Stimulated activated CD4-positive, alpha-beta T cell treated with anti-CD3 and anti-CD28 coated beads, Interleukin-1b, Interleukin-23, amount 100 ng/mL, for 4 hours (primary cell): ENCODE results near the gene TTLL11.

Experiments used
- DNase-seq, 2 donors: peaks; one replicate each; pipeline ENCODE4 v3.0.0-alpha.2; 2020; ENCODE audit warnings: low read depth in 2 of 2

TTLL11 gene

GRCh38 chr9:121939643-121940042, 153.5 kb downstream of the TTLL11 start:
- DNase-seq, result no peak

DNA sequence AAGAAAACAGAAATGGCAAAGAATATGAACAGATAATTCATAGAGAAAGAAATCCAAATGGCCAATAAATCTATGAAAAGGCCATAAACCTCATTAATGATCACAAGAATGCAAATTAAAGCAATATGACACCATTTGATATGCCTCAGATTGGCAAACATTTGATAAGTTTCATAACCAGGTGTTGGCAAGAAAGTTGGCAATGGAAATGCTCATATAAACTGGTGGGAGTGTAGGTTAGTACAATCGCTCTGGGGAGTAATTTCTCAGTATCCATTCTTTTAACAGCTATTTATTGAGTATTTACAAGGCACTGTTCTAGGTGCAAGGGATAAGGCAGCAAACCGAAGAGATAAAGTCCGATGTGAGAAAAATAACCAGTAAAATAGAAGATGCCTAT, 154.5 kb downstream of the TTLL11 start:
- no peak for DNase-seq

DNA sequence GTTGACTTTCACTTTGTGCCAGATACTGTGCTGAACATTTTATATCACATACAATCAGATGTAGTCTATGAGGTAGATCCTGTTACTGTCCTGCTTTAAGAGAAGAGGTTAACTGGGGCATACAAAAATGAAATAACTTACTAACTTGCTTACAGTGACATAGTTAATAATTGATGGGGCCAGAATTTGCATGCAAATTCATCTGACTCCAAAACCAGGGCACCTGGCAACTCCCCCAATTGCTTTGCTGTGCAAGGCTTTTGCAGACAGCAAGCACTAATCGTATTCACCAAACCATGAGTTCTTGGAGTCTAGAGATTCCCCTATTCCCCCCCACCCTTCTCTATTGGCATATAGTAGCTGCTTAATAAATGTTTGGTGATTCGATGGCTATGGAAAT, 155.9 kb downstream of the TTLL11 start:
- no peak for DNase-seq

DNA sequence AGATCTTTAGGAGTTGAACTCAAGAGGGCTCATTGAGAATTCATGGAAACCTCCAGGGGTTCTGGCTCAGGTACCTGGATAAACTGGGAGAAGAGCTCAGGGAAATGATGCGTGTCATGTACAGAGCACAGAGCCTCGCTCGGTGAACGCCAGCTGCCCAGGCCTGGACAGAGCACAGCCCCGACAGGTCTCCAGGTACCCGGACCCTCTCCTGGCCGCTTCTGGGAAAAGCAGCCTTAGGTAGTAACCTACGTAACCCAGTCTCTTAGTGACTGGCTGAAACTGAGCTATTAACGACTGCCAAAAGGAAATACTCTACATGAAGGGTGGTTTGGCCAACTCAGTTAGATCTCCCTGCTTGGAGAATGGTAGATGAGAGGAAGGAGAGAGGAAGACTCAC, 157.4 kb downstream of the TTLL11 start:
- DNase-seq, result no peak

DNA sequence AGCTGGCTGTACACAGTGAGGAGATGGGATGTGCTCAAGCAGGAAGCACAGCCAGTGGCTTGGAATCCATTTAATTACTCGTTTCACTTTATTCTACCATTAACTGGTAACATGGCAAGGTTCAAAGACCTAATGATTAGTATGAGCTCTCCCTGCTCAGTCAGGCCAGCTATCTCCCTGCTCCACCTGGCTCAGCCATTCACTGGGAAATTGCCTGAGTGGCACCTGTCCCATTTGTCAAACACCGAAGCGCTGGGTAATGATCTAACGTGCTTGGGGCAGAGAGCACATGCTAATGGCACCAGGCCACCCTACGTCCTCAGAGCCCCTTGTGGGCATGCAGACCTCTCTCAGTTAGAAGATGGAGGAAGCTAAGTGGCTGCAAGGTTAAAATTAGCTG, 162.2 kb downstream of the TTLL11 start:
- DNase-seq, result no peak

GRCh38 chr9:121929893-121930875, 162.9 kb downstream of the TTLL11 start:
- DNase-seq, result no peak

GRCh38 chr9:121927636-121928035, 165.5 kb downstream of the TTLL11 start:
- no peak for DNase-seq

DNA sequence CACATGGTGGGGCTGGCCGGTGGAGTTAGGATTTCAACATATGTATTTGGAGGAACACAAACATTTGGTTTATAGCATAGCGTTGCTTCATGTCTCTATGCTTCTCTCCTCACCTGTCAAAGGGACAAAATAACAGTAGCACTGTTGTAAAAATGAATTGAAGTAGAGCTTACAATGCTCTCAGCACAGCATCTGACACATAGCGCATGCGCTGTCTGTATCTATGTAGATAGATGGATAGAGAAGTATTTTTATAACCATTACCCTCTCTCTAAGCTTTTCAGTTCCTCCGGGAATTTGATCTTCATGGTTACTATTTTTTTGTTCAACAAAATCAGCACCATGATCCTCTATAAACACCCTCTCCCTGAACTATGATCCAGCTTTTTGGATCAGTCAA, 166.0 kb downstream of the TTLL11 start:
- DNase-seq, result no peak

DNA sequence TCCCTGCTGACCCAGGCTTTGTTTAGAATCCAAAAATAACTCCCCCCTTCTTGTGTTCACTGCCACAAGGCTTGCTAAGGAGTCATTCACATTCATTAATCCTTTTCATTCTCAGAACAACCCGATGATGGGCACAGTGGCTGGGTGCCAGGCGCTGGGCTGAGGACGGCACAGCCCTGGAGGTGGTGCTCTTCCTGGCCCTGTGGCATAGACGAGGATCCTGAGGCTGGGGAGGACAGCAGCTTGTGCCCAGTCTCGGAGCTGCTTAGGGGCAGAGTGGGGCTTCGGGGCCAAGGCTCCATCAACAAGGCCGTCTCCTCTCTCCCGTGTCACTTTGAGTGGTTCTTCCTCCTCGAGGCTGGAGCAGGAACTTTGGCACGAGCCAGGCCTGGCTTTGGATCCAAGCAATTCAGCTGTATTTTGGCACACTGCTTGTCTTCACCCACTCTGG, 166.7 kb downstream of the TTLL11 start:
- no peak for DNase-seq

GRCh38 chr9:121925935-121926334, 167.2 kb downstream of the TTLL11 start:
- no peak for DNase-seq

- no peak for DNase-seq
Measured at GRCh38 chr9:121924700-121925099, 168.4 kb downstream of the TTLL11 start.

- DNase-seq, result no peak
Measured at GRCh38 chr9:121921444-121921843, 171.7 kb downstream of the TTLL11 start.

GRCh38 chr9:121917375-121918335, 175.5 kb downstream of the TTLL11 start:
- no peak for DNase-seq

DNA sequence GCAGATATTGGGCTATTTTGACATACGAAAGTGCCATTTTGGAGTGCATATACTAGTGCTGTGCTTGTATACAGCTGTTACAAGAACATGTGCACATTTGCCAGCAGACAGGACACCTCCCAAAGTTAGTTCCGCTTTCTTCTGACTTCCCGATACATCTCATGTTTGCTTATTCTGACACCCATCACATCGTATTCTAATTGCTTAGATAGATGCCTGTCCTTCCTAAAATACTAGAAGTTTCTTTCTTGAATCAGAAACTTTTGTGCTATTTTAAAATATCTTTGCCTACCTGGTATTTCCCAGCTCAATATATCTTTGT, 177.8 kb downstream of the TTLL11 start:
- no peak for DNase-seq

DNA sequence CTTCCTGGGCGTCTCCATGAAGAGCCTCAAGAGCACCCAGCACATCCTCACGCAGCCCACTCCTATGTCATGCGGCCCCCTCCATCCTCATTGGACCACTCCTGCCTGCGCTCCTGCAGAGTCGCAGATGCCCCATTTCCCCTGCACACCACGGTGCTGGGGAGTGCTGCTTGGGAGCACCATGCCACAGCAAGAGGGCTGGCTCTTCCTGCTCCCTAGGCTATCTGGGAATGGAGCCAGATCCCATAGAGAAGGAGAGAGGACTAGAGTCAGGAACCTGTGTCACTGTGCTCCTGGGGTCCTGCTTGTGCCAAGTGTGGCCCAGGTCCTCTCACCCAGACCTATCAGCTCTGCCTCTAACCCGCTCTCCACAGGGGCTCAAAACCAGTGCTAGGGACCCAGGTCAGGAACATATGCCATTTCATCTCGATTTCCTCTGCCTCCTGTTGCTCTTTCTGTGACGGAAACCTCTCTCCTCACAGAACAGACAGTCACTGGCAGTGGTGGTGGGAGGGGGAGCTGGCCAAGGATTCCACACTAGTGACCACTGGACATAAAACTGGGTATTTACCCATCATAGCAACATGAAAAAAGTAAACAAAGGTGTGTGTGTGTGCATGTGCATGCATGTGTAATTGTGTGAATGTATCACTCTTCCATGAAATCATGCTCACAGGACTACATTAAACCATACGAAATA, 178.4 kb downstream of the TTLL11 start:
- DNase-seq, result no peak

- DNase-seq, result no peak
Measured at GRCh38 chr9:121914017-121914595, 179.0 kb downstream of the TTLL11 start.

GRCh38 chr9:121912812-121913627, 180.1 kb downstream of the TTLL11 start:
- no peak for DNase-seq

DNA sequence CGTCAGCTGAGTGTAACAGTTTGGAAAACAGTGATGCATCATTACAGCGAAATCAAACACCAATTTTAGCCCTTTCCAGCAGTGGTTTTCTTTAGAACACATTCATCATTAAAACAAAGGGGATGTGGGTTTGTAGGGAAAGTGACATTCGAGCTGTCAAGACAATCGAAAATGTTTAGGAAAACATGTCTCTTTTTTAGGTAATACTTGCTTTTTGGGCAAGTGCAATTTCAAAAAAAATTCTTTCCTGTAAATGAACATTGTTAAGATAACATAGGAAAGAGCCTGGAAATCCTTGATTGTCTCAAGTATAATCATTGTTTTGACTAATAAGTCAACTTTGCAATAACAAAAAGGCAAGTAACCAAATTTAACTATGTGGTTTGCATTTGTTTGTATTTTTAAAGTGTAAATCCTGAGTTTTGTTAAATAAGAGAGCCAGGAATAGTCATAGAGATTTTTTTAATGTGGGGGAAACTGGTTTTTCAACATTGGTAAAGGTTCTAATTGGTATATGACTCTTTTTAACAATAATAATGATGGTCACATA, 182.5 kb downstream of the TTLL11 start:
- DNase-seq, result no peak

GRCh38 chr9:121909111-121909510, 184.0 kb downstream of the TTLL11 start:
- DNase-seq, result no peak
